Osteocyte (in vitro differentiated cells): ENCODE data around the gene ARHGDIG. TPM values are rescaled to one million over a fixed set of nuclear protein-coding genes. Genes with fewer than 3 reads are reported as not detected.

ENCODE experiments used
- DNase-seq: peaks from one replicate; pipeline ENCODE4 v3.0.0; 2021; ENCODE audit warnings: mixed read lengths; ENCODE audit not compliant: unreplicated experiment; ENCODE audit errors: extremely low spot score
- H3K27ac Mint-ChIP-seq: one replicate; pipeline ENCODE4 v1.8.0; 2021; ENCODE audit warnings: mild to moderate bottlenecking, mixed read lengths; ENCODE audit not compliant: unreplicated experiment
- H3K27me3 Mint-ChIP-seq: one replicate; pipeline ENCODE4 v1.8.0; 2021; ENCODE audit warnings: mixed read lengths; ENCODE audit not compliant: unreplicated experiment
- H3K36me3 Mint-ChIP-seq: one replicate; pipeline ENCODE4 v1.8.0; 2021; ENCODE audit warnings: mixed read lengths; ENCODE audit not compliant: unreplicated experiment
- H3K4me1 Mint-ChIP-seq: one replicate; pipeline ENCODE4 v1.8.0; 2021; ENCODE audit warnings: mixed read lengths; ENCODE audit not compliant: unreplicated experiment
- H3K4me3 Mint-ChIP-seq: one replicate; pipeline ENCODE4 v1.8.0; 2021; ENCODE audit warnings: mild to moderate bottlenecking, moderate library complexity, mixed read lengths; ENCODE audit not compliant: unreplicated experiment
- H3K9me3 Mint-ChIP-seq: one replicate; pipeline ENCODE4 v1.8.0; 2021; ENCODE audit warnings: mixed read lengths; ENCODE audit not compliant: unreplicated experiment
- total RNA-seq: library from RNA; stranded (reverse); gene quantifications from 2 replicates; pipeline ENCODE4 v1.2.1, GENCODE V29; 2021
- TF ChIP-seq, protein P1 (sequence below): fragments of 200-600 bp; sonication (generic); IDR thresholded peaks from 2 replicates; pipeline ENCODE4 v1.5.0; 2021; ENCODE audit warnings: antibody characterized with exemption, mild to moderate bottlenecking, moderate library complexity

ARHGDIG gene
- total RNA-seq, 1 donor from 2014 or later: 0.54 TPM

DNA sequence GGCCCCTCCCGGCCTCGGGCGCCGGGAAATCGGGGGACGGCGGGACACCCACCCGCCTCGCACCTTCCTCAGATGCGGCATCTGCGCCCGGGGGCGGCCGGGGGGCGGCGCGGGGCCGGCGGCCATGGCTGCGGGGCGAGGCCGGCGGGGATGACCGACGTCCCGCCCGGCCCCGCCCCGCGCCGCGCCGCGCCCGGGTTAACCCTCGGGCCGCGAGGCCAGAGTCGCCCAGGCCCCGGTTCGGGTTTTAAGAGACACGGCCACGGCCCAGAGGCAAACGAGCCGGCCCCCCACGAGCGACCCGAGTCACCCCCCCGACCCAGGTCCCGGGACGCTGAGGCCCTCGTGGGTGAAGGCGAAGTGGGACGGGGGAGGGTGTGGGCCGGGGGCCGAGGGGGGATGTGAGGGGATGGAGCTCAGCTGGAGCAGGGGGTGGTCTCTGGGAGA is 4.6 kb upstream of the ARHGDIG start, which contains the start of gene RGS11:
Gene RGS11 (minus strand): TSS at position 159 of the 447 bp plus-strand sequence. CDS start 33 bp downstream, at position 126.
- H3K4me1 Mint-ChIP-seq: no peaks in the 10 kb centered on the region
- no peaks in the 10 kb centered on the region for H3K9me3 Mint-ChIP-seq
- peak within 1 kb of the TSS; percentile 72 for H3K4me3 Mint-ChIP-seq
- H3K36me3 Mint-ChIP-seq: no peaks in the 10 kb centered on the region
- peak within 1 kb of the TSS; percentile 13 for H3K27ac Mint-ChIP-seq
- H3K27me3 Mint-ChIP-seq: no peaks in the 10 kb centered on the region
- TF ChIP-seq, protein P1, sequence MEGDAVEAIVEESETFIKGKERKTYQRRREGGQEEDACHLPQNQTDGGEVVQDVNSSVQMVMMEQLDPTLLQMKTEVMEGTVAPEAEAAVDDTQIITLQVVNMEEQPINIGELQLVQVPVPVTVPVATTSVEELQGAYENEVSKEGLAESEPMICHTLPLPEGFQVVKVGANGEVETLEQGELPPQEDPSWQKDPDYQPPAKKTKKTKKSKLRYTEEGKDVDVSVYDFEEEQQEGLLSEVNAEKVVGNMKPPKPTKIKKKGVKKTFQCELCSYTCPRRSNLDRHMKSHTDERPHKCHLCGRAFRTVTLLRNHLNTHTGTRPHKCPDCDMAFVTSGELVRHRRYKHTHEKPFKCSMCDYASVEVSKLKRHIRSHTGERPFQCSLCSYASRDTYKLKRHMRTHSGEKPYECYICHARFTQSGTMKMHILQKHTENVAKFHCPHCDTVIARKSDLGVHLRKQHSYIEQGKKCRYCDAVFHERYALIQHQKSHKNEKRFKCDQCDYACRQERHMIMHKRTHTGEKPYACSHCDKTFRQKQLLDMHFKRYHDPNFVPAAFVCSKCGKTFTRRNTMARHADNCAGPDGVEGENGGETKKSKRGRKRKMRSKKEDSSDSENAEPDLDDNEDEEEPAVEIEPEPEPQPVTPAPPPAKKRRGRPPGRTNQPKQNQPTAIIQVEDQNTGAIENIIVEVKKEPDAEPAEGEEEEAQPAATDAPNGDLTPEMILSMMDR: no peak
- no peak for DNase-seq

DNA sequence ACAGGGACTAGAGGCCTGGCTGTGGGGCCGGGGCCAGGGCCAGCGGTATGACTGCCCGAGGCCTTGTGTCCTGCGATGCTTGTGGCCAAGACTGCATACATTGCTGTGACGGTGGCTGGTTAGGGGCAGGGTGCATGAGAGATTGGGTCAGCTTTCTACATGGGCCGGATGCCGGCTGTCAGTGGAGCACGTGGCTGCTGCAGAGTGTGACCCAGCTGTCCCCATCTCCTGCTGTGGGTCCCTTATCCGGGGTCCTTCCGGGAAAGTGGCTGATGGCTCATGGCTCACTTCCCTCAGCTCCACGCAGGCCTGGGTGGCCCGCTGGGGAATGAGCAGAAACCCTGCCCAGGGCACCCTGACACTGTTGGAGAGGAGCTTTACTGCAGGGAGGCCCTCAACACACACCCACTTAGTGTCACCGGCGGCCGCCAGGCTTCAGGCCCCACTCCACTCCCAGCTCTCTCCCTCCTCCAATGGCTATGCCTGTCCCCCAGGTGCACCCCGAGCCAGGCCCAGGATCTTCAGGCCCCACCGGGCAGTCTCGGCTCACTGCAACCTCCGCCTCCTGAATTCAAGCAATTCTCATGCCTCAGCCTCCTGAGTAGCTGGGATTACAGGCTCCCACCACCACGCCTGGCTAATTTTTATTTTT is 3.8 kb upstream of the ARHGDIG start:
- no peaks in the 10 kb centered on the region for H3K4me1 Mint-ChIP-seq
- TF ChIP-seq, protein P1: no peak

DNA sequence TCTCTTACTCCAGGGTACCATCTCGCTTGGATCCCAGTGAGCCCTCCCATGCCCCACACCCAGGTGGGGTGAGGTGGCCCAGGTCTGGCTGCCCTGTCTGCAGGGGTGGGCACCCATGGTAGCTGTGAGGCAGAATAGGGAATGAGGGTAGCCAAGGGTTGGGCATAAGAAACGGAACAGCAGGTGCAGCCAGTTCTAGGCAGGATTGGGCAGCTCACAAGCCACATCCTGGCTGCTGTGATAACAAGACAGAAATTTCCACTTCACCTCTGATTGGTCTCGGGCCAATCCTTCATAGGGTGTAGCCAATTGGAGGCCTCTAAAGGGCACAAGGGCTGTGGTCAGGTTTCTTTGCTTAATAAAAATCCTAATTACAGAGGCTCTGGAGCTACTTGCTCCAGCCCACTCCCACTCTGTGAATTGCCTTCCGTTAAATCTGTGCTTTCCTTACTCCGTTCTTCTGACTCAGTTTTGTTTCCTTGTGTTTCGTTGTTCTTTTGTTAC is 1.5 kb upstream of the ARHGDIG start:
- no peaks in the 10 kb centered on the region for H3K36me3 Mint-ChIP-seq
- H3K4me1 Mint-ChIP-seq: no peaks in the 10 kb centered on the region
- no peak overlapping the region for H3K27ac Mint-ChIP-seq
- H3K27me3 Mint-ChIP-seq: no peaks in the 10 kb centered on the region
- H3K9me3 Mint-ChIP-seq: no peaks in the 10 kb centered on the region
- TF ChIP-seq, protein P1: no peak
- DNase-seq: no peak
- H3K4me3 Mint-ChIP-seq: no peak overlapping the region

More for the DNA sequence above, 3.8 kb upstream of the ARHGDIG start:
- Mint-ChIP-seq H3K27ac (peak overlapping the region; percentile 13), H3K4me3 (peak overlapping the region; percentile 72), H3K36me3 (no peaks in the 10 kb centered on the region), H3K27me3 (no peaks in the 10 kb centered on the region), H3K9me3 (no peaks in the 10 kb centered on the region)
- no peak for DNase-seq

DNA sequence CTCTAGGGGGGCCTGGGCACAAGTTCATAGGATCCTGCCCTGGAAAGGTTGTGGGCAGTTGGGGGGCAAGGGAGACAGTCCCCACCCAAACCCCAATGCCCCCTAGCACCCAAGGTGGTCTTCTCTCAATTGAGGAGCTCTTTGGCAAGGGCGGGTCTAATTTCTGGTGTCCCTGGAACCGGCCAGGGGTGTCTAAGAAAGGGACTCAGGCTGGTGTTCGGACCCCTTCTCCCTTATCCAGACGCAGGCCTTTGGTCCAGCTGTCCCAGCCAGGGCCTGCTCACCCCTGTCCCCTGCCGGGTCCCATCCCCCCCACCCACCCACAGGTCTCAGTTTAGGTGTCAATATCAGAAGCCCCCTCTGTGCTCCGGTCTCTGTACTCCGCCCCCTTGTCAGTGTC is 860 bp upstream of the ARHGDIG start:
- Mint-ChIP-seq H3K4me3 (no peak overlapping the region), H3K4me1 (no peaks in the 10 kb centered on the region), H3K27ac (no peak overlapping the region), H3K9me3 (no peaks in the 10 kb centered on the region), H3K27me3 (no peaks in the 10 kb centered on the region), H3K36me3 (no peaks in the 10 kb centered on the region)
- TF ChIP-seq, protein P1: no peak
- no peak for DNase-seq

DNA sequence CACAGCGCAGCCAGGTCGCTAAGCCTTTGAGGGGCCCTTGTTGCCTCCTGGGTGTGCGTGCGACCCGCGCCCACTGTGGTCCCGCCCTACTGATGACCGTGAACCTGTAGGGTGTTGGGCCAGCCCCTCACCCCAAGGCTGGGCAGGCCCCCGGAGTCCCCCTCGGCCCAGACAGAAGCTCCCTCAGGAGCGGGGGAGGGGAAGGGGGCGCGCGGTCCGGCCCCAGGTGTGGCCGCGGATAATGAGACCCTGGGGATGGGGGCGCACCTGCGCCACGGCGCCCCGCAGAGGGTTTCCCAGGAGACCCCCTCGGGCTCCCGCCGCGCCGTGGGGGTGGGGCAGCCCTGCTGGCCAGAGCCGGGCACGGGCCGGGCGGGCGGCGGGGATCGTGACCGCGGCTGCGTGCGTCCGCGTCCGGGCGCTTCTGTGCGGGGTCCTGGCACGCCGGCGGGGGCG is 358 bp upstream of the ARHGDIG start:
- H3K27me3 Mint-ChIP-seq: no peaks in the 10 kb centered on the region

More for the DNA sequence above, 358 bp upstream of the ARHGDIG start:
- no peak for DNase-seq
- peak overlapping the region; percentile 29 for H3K4me3 Mint-ChIP-seq
- no peak overlapping the region for H3K27ac Mint-ChIP-seq
- H3K9me3 Mint-ChIP-seq: no peaks in the 10 kb centered on the region
- no peaks in the 10 kb centered on the region for H3K4me1 Mint-ChIP-seq
- TF ChIP-seq, protein P1: no peak
- H3K36me3 Mint-ChIP-seq: no peaks in the 10 kb centered on the region
